Suprapubic skin (tissue), 4 donors: Measurements from ENCODE around the gene GABARAPL2. TPM values are rescaled to one million over a fixed set of nuclear protein-coding genes. Genes with fewer than 3 reads are reported as not detected.

Experiments
- DNase-seq, 2 donors: peaks; one replicate each; pipeline ENCODE4 v3.0.0-alpha.2; 2019; ENCODE audit warnings: low spot score in 2 of 2
- H3K27ac ChIP-seq: fragments of 200-600 bp; sonication (generic); one replicate; pipeline ENCODE4 v1.5.1; 2019
- H3K27me3 ChIP-seq: fragments of 200-600 bp; sonication (generic); one replicate; pipeline ENCODE4 v1.5.1; 2019
- H3K36me3 ChIP-seq: fragments of 200-600 bp; sonication (generic); one replicate; pipeline ENCODE4 v1.5.1; 2019
- H3K4me1 ChIP-seq: fragments of 200-600 bp; sonication (generic); one replicate; pipeline ENCODE4 v1.5.1; 2019
- H3K4me3 ChIP-seq: fragments of 200-600 bp; sonication (generic); one replicate; pipeline ENCODE4 v1.5.1; 2019; ENCODE audit warnings: mild to moderate bottlenecking
- H3K9me3 ChIP-seq: fragments of 200-600 bp; sonication (generic); one replicate; pipeline ENCODE4 v1.5.1; 2019
- EP300 ChIP-seq: sonication (generic); formaldehyde crosslinking; IDR thresholded peaks from one replicate; pipeline ENCODE4 v1.6.1; 2017; ENCODE audit warnings: antibody characterized with exemption
- POLR2A ChIP-seq, 2 donors: fragments of 450-650 bp; IDR thresholded peaks; one replicate each; pipeline ENCODE4 v1.6.1; 2017; ENCODE audit warnings: antibody characterized with exemption in 2 of 2, mild to moderate bottlenecking in 2 of 2, moderate library complexity in 2 of 2
- POLR2AphosphoS5 ChIP-seq, 3 donors: sonication (generic); formaldehyde crosslinking; IDR thresholded peaks; one replicate each; pipeline ENCODE4 v1.6.1; 2017; ENCODE audit warnings: antibody characterized with exemption in 3 of 3
- WGBS: methylation state at CpG from one replicate; pipeline ENCODE4 v1.1.5; 2018; 5-methylcytosine and 5-hydroxymethylcytosine counted together
- total RNA-seq, 4 donors: library from RNA; depleted of rRNA; stranded (reverse); fragments of >200 nt; gene quantifications; one replicate each; pipeline ENCODE4 v1.1.0, GENCODE V29; 2016
- TF ChIP-seq, protein P1 (sequence below), 2 donors: fragments of 200-600 bp in 1 of 2; fragments of 450-650 bp in 1 of 2; sonication (generic) in 1 of 2; IDR thresholded peaks; one replicate each; pipeline ENCODE4 v1.5.1; 2016 to 2019; ENCODE audit warnings: antibody characterized with exemption in 2 of 2, mild to moderate bottlenecking in 1 of 2, moderate library complexity in 1 of 2

The GABARAPL2 gene
- total RNA-seq, 4 donors from 2014 or later: 76.2 to 135 (median 99.6) TPM

DNA sequence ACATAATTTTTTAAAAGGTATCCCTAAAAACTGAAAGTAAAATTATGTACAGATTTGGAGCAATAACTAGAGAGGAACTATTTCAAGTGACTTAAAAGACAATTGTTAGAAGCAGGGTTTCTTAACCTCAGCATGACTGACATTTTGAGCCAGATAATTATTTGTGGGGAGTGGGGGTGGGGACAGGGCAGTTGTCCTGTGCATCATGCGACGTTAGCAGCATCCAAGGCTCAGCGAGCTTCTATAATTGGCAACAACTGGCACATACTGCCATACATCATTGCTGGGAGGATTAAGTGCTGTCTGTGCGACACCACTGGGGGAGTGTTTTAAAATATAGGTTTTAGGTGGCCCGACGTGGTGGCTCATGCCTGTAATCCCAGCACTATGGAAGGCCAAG lies 27.1 kb downstream of the GABARAPL2 start:
- DNase-seq: peak in 1 of 2 donors; percentile 6
- Histone ChIP-seq H3K4me1 (peaks cover 14% of the 10 kb centered on the region), H3K9me3 (no peaks in the 10 kb centered on the region), H3K27me3 (no peaks in the 10 kb centered on the region), H3K4me3 (no peak overlapping the region), H3K27ac (no peak overlapping the region), H3K36me3 (peaks cover 20% of the 10 kb centered on the region)
- 83% methylated on average over 6 of the region's 6 CpGs for WGBS
- TF ChIP-seq EP300 (no peak), POLR2AphosphoS5 (IDR thresholded peaks at IDR 0.05) (no peak), POLR2A (IDR thresholded peaks at IDR 0.05) (no peak)
- TF ChIP-seq, protein P1, sequence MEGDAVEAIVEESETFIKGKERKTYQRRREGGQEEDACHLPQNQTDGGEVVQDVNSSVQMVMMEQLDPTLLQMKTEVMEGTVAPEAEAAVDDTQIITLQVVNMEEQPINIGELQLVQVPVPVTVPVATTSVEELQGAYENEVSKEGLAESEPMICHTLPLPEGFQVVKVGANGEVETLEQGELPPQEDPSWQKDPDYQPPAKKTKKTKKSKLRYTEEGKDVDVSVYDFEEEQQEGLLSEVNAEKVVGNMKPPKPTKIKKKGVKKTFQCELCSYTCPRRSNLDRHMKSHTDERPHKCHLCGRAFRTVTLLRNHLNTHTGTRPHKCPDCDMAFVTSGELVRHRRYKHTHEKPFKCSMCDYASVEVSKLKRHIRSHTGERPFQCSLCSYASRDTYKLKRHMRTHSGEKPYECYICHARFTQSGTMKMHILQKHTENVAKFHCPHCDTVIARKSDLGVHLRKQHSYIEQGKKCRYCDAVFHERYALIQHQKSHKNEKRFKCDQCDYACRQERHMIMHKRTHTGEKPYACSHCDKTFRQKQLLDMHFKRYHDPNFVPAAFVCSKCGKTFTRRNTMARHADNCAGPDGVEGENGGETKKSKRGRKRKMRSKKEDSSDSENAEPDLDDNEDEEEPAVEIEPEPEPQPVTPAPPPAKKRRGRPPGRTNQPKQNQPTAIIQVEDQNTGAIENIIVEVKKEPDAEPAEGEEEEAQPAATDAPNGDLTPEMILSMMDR (IDR thresholded peaks at IDR 0.05): no peak

DNA sequence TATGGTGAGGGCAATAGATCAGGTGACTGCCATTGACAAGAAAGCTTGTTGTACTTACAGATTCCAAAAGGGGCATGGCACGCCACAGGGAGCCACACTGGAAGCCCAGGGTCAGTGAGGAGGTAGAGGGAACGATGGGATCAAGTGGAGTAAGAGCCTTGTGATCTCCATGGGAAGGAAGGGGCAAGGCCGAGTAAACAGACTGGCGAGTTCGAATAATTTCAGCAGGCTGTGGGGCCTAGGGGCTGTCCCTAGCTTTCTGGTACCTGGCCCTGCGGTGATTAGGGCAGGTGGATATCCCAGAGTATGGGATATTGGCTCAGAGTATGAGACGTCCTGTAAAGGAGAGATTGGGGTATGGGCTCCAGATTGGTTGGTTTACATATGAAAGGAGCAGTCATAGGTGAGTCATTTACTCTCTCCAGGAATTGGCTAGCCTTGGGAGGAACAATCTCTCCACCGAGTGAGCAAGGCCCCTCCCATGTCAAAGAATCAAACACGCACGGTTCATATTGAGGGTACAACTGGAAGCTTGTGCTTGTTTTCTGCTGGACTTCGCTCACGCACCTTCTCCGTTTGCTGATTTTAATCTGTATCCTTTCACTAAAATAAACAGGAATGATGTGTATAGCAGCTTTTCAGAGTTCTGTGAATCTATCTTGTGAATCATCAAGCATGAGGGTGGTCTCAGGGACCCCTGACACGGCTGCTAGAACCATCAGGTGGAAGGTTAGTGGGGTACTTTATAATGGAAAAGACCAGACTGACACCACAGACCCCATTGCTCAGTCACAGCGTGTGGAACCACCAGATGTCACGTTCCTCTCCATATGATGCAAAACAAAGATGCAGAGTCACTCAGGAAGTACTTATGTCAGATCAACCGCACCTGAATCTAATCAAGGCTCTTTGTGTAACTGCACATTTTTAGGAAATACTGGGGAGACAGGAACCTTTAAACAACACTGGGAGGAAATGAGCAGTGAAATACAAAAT lies 27.9 kb downstream of the GABARAPL2 start:
- H3K4me1 ChIP-seq: peaks cover 14% of the 10 kb centered on the region
- no peak overlapping the region for H3K4me3 ChIP-seq
- TF ChIP-seq EP300: no peak
- no peak for TF ChIP-seq POLR2A (IDR thresholded peaks at IDR 0.05)
- no peak for TF ChIP-seq POLR2AphosphoS5 (IDR thresholded peaks at IDR 0.05)
- TF ChIP-seq, protein P1 (IDR thresholded peaks at IDR 0.05): no peak
- peaks cover 22% of the 10 kb centered on the region for H3K36me3 ChIP-seq
- no peaks in the 10 kb centered on the region for H3K9me3 ChIP-seq
- DNase-seq: peak in 1 of 2 donors; percentile 33
- no peaks in the 10 kb centered on the region for H3K27me3 ChIP-seq
- H3K27ac ChIP-seq: no peak overlapping the region
- WGBS: 71% methylated on average over 17 of the region's 17 CpGs

DNA sequence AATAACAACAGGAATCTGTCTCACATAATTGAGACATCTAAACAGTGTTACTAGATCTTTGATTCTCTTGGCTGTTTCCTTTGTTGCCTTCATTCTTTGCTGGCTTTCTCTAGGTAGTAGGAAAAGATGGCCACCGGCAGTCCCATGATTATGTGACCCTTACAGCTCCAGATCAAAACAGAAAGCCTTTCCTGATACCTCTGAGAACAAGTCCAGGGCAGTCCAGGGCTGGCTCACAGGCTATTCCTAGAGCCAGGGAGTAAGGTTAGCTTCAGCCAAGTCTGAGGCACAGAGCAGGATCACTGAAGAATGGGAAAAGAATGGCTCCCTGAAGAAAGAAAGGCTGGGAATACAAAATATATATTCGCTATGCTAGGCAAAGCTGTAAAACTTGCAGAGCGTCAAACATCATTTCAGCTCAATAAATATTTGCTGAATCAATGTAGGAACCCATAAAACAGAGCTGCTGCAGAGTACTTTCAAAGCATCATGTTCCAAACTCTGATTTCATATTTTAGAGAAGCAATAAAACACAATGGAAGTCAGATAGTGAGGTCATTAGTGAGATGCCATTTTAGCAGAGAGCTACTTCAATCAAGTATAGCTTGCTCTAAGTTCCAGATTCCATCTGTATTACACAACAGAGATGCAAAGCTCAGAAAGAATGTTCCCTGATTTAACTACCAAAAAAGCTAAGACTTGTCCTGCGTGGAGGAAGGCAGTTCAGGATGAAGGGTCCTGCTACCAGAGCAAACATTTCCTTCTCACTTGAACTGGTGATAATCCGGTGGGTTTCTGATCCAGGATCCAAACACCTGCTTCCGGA lies 33.5 kb downstream of the GABARAPL2 start:
- WGBS: 87% methylated on average over 5 of the region's 6 CpGs
- Histone ChIP-seq H3K27ac (no peak overlapping the region), H3K36me3 (peaks cover 65% of the 10 kb centered on the region), H3K4me1 (no peaks in the 10 kb centered on the region), H3K9me3 (no peaks in the 10 kb centered on the region), H3K27me3 (no peaks in the 10 kb centered on the region), H3K4me3 (no peak overlapping the region)
- TF ChIP-seq EP300: no peak
- TF ChIP-seq, protein P1 (IDR thresholded peaks at IDR 0.05): no peak
- TF ChIP-seq POLR2AphosphoS5 (IDR thresholded peaks at IDR 0.05): no peak
- no peak for TF ChIP-seq POLR2A (IDR thresholded peaks at IDR 0.05)
- peak in 1 of 2 donors; percentile 25 for DNase-seq

DNA sequence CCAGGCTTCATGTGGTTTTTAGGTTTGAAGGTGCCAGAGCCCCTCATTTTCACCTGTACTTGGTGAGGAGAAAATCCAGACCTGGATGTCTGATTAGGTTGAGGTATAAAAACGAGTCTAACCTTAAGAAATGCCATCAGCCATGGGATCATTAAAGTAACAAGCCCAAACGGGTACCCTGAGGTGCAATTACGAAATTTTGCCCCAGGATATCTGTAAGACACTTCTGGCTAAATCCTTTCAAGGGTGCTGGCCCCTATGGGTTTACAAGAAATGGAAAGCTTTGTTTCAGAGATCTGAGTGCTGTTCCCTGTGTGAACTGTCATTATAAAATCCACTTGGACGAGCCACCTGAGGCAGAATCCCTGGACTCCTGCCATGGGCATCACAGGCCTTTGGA lies 37.1 kb downstream of the GABARAPL2 start:
- Histone ChIP-seq H3K27ac (no peak overlapping the region), H3K9me3 (no peaks in the 10 kb centered on the region), H3K4me1 (no peaks in the 10 kb centered on the region), H3K4me3 (no peak overlapping the region), H3K36me3 (peaks cover 80% of the 10 kb centered on the region), H3K27me3 (no peaks in the 10 kb centered on the region)
- TF ChIP-seq, protein P1 (IDR thresholded peaks at IDR 0.05): no peak
- TF ChIP-seq POLR2AphosphoS5 (IDR thresholded peaks at IDR 0.05) (no peak), POLR2A (IDR thresholded peaks at IDR 0.05) (no peak), EP300 (no peak)
- 74% methylated on average over 4 of the region's 4 CpGs for WGBS
- peak in 1 of 2 donors; percentile 11 for DNase-seq
